Measurements from ENCODE around the gene MMD. TPM values are rescaled to one million over a fixed set of nuclear protein-coding genes. Genes with fewer than 3 reads are reported as not detected.

Gene MMD
- total RNA-seq, 2 donors from 2014 or later, result 11.1 to 14.3 TPM

GRCh38 chr17:55388842-55389241 lies 32.8 kb downstream of the MMD start:
- ATAC-seq (ENCODE audit: insufficient number of reproducible peaks, low FRiP score, low read depth) (no peak), DNase-seq (ENCODE audit: low spot score) (no peak)
- H3K4me1 ChIP-seq (ENCODE audit: control insufficient read depth in 1 of 2, low read depth in 2 of 2), result peaks cover 0 to 4% of the 10 kb centered on the region in 2 donors
- TF ChIP-seq, protein P1, sequence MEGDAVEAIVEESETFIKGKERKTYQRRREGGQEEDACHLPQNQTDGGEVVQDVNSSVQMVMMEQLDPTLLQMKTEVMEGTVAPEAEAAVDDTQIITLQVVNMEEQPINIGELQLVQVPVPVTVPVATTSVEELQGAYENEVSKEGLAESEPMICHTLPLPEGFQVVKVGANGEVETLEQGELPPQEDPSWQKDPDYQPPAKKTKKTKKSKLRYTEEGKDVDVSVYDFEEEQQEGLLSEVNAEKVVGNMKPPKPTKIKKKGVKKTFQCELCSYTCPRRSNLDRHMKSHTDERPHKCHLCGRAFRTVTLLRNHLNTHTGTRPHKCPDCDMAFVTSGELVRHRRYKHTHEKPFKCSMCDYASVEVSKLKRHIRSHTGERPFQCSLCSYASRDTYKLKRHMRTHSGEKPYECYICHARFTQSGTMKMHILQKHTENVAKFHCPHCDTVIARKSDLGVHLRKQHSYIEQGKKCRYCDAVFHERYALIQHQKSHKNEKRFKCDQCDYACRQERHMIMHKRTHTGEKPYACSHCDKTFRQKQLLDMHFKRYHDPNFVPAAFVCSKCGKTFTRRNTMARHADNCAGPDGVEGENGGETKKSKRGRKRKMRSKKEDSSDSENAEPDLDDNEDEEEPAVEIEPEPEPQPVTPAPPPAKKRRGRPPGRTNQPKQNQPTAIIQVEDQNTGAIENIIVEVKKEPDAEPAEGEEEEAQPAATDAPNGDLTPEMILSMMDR (IDR thresholded peaks at IDR 0.05), result no peak
- no peaks in the 10 kb centered on the region for H3K36me3 ChIP-seq
- no peak overlapping the region for H3K4me3 ChIP-seq
- H3K27me3 ChIP-seq (replicated peaks; ENCODE audit: insufficient read depth), result no peaks in the 10 kb centered on the region
- H3K27ac ChIP-seq, result no peak overlapping the region
- H3K9me3 ChIP-seq, result no peaks in the 10 kb centered on the region

- TF ChIP-seq, protein P1 (IDR thresholded peaks at IDR 0.05), result no peak
- no peak for DNase-seq (ENCODE audit: low spot score)
- no peak overlapping the region for H3K4me3 ChIP-seq
Measured at GRCh38 chr17:55386796-55387332, 34.8 kb downstream of the MMD start.

DNA sequence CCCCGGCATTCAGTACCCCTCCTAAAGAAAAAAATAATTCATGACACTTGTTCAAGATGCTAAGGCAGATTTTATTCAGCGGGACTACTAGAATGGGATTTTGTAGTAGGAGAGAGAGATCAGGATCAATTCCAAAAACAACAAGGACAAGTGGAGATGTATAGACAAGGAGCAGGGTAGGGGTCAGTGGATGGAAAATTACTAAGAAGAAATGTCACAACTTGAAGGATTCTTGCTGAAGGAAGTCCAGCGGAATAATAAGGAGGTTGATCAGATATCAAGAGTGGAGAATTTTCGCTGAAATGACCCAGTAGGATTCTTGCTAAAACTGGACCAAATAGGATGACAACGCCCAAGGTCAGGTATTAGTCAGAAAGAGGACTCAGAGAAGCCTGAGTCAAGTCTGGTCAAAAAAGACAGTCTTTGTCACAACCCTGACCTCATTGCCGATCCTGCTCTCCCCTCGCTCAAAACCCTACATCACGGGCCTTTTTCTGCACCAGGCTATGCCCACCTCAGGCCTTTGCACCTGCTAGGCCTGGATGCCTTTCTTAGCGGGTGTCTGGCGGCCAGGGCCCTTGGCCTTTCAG lies 36.9 kb downstream of the MMD start:
- no peaks in the 10 kb centered on the region for H3K27me3 ChIP-seq (replicated peaks; ENCODE audit: insufficient read depth)

More at GRCh38 chr17:55386796-55387332, 34.8 kb downstream of the MMD start:
- H3K4me1 ChIP-seq (ENCODE audit: control insufficient read depth in 1 of 2, low read depth in 2 of 2), result peaks cover 0 to 4% of the 10 kb centered on the region in 2 donors
- no peaks in the 10 kb centered on the region for H3K36me3 ChIP-seq
- H3K27ac ChIP-seq, result no peak overlapping the region
- no peaks in the 10 kb centered on the region for H3K27me3 ChIP-seq (replicated peaks; ENCODE audit: insufficient read depth)
- H3K9me3 ChIP-seq, result no peaks in the 10 kb centered on the region
- no peak for ATAC-seq (ENCODE audit: insufficient number of reproducible peaks, low FRiP score, low read depth)

GRCh38 chr17:55383771-55384642 lies 37.6 kb downstream of the MMD start:
- H3K36me3 ChIP-seq, result no peaks in the 10 kb centered on the region
- no peak overlapping the region for H3K4me3 ChIP-seq
- H3K27me3 ChIP-seq (replicated peaks; ENCODE audit: insufficient read depth), result no peaks in the 10 kb centered on the region
- H3K4me1 ChIP-seq (ENCODE audit: control insufficient read depth in 1 of 2, low read depth in 2 of 2), result peaks cover 0 to 4% of the 10 kb centered on the region in 2 donors
- H3K9me3 ChIP-seq, result no peaks in the 10 kb centered on the region
- no peak overlapping the region for H3K27ac ChIP-seq
- ATAC-seq (ENCODE audit: insufficient number of reproducible peaks, low FRiP score, low read depth), result no peak
- no peak for DNase-seq (ENCODE audit: low spot score)
- TF ChIP-seq, protein P1 (IDR thresholded peaks at IDR 0.05), result no peak

More for the DNA sequence above, 36.9 kb downstream of the MMD start:
- Histone ChIP-seq H3K27ac (no peak overlapping the region), H3K9me3 (no peaks in the 10 kb centered on the region), H3K4me1 (ENCODE audit: control insufficient read depth in 1 of 2, low read depth in 2 of 2) (peaks cover 0 to 4% of the 10 kb centered on the region in 2 donors), H3K36me3 (no peaks in the 10 kb centered on the region), H3K4me3 (no peak overlapping the region)
- TF ChIP-seq, protein P1 (IDR thresholded peaks at IDR 0.05), result no peak
- no peak for DNase-seq (ENCODE audit: low spot score)
- no peak for ATAC-seq (ENCODE audit: insufficient number of reproducible peaks, low FRiP score, low read depth)

Data from thoracic aorta (tissue), 2 donors.